Spleen (tissue), 7 donors: ENCODE results near the gene DNAAF3.

Source experiments
- CTCF ChIP-seq, 11 experiments: fragments of 200-600 bp in 7 of 11; fragments of 450-650 bp in 4 of 11; sonication (generic) in 4 of 11; IDR thresholded peaks in 8 of 11; conservative IDR thresholded peaks in 3 of 11; 1 replicate in 7 of 11; 2 replicates in 4 of 11; pipeline versions ENCODE4 v1.4.0 to v1.8.0; 2016 to 2021; ENCODE audit warnings: antibody characterized with exemption in 11 of 11, inconsistent platforms in 4 of 11, mild to moderate bottlenecking in 1 of 11
- POLR2A ChIP-seq, 3 donors: fragments of 450-650 bp; IDR thresholded peaks; one replicate each; pipeline ENCODE4 v1.5.1; 2017; ENCODE audit warnings: antibody characterized with exemption in 3 of 3, mild to moderate bottlenecking in 1 of 3
- donor health status: DM: no; HTN: no; CAD: no; lungs with moderate emphysema.
- donor health status: DM: no; HTN: no; CAD: no.
- donor health status: DM: no; HTN: no; CAD: no.

- TF ChIP-seq CTCF (IDR thresholded peaks at IDR 0.05 in 8 of 11, conservative IDR thresholded peaks at IDR 0.05 in 3 of 11) (no peak), POLR2A (IDR thresholded peaks at IDR 0.05) (no peak)
These were observed 50.1 kb downstream of the DNAAF3 start for GRCh38 chr19:55116232-55116858.
